Fibroblast of skin of right quadriceps (primary cell): ENCODE measurements around the gene TRAF4.

Experiments
- DNase-seq: peaks from one replicate; pipeline ENCODE4 v3.0.0-alpha.2; 2013

TRAF4 gene

GRCh38 chr17:28743243-28744103 is at the start of gene TRAF4:
TSS of gene TRAF4 (plus strand) at chr17:28744011. CDS start at chr17:28744113, 102 bp downstream.
- DNase-seq = peak; percentile 80

- no peak for DNase-seq
Observed at GRCh38 chr17:28698253-28698941, 45.4 kb upstream of the TRAF4 start.

- no peak for DNase-seq
Observed at GRCh38 chr17:28700278-28700677, 43.5 kb upstream of the TRAF4 start.

- no peak for DNase-seq
Observed at GRCh38 chr17:28700830-28701492, 42.9 kb upstream of the TRAF4 start.

GRCh38 chr17:28702026-28702751 is 41.6 kb upstream of the TRAF4 start:
- no peak for DNase-seq

GRCh38 chr17:28702752-28703150 is 41.1 kb upstream of the TRAF4 start:
- no peak for DNase-seq

- DNase-seq = no peak
Observed at GRCh38 chr17:28703552-28704218, 40.1 kb upstream of the TRAF4 start.

GRCh38 chr17:28704219-28704858 is 39.5 kb upstream of the TRAF4 start:
- DNase-seq = no peak

GRCh38 chr17:28705074-28705659 is 38.6 kb upstream of the TRAF4 start:
- no peak for DNase-seq

- no peak for DNase-seq
Observed at GRCh38 chr17:28705728-28706334, 38.0 kb upstream of the TRAF4 start.

GRCh38 chr17:28706471-28707338 is 37.1 kb upstream of the TRAF4 start:
- DNase-seq = no peak

- no peak for DNase-seq
Observed at GRCh38 chr17:28707339-28707720, 36.5 kb upstream of the TRAF4 start.

- peak; percentile 92 for DNase-seq
Observed at GRCh38 chr17:28710861-28711722, 32.7 kb upstream of the TRAF4 start.

- no peak for DNase-seq
Observed at GRCh38 chr17:28711723-28712031, 32.1 kb upstream of the TRAF4 start, which contains the start of gene PROCA1. TSS of gene PROCA1 (minus strand) at chr17:28711888. CDS start at chr17:28711660, 228 bp downstream.

- DNase-seq = peak; percentile 27
Observed at GRCh38 chr17:28712032-28712704, 31.6 kb upstream of the TRAF4 start.

- DNase-seq = no peak
Observed at GRCh38 chr17:28712705-28713415, 31.0 kb upstream of the TRAF4 start.

GRCh38 chr17:28714281-28714680 is 29.5 kb upstream of the TRAF4 start:
- DNase-seq = no peak

GRCh38 chr17:28715217-28715616 is 28.6 kb upstream of the TRAF4 start:
- DNase-seq = no peak
